ENCODE data around the gene PURA. TPM values are rescaled to one million over a fixed set of nuclear protein-coding genes. Genes with fewer than 3 reads are reported as not detected.

The PURA gene
- total and polyA plus RNA-seq, 2 experiments from 2014 or later: 7.0 to 9.0 TPM

GRCh38 chr5:140106805-140107311 lies 7.1 kb upstream of the PURA start:
- peak overlapping the region; percentile 90 for H3K27ac ChIP-seq

GRCh38 chr5:140107312-140108092 lies 6.4 kb upstream of the PURA start:
- Histone ChIP-seq H3K4me3 (peak overlapping the region; percentile 75), H3K27ac (peak overlapping the region; percentile 90), H3K9me3 (ENCODE audit: low read depth) (no peaks in the 10 kb centered on the region), H3K4me1 (ENCODE audit: low read depth) (no peaks in the 10 kb centered on the region), H3K36me3 (no peaks in the 10 kb centered on the region), H3K27me3 (peaks cover 85% of the 10 kb centered on the region)
- peak; percentile 17 for TF ChIP-seq CTCF (IDR thresholded peaks at IDR 0.05; ENCODE audit: low read depth, low read length)
- peak; percentile 95 to 96 for DNase-seq (ENCODE audit: low read depth in 1 of 2, low spot score in 1 of 2)

More at GRCh38 chr5:140106805-140107311, 7.1 kb upstream of the PURA start:
- Histone ChIP-seq H3K27me3 (peaks cover 85% of the 10 kb centered on the region), H3K36me3 (no peaks in the 10 kb centered on the region), H3K4me1 (ENCODE audit: low read depth) (no peaks in the 10 kb centered on the region), H3K4me3 (peak overlapping the region; percentile 75), H3K9me3 (ENCODE audit: low read depth) (no peaks in the 10 kb centered on the region)
- DNase-seq (ENCODE audit: low read depth in 1 of 2, low spot score in 1 of 2): no peak
- TF ChIP-seq CTCF (IDR thresholded peaks at IDR 0.05; ENCODE audit: low read depth, low read length): no peak

GRCh38 chr5:140108093-140109017 lies 5.6 kb upstream of the PURA start:
- TF ChIP-seq CTCF (IDR thresholded peaks at IDR 0.05; ENCODE audit: low read depth, low read length): no peak
- H3K4me3 ChIP-seq: peak overlapping the region; percentile 75
- H3K4me1 ChIP-seq (ENCODE audit: low read depth): no peaks in the 10 kb centered on the region
- no peaks in the 10 kb centered on the region for H3K36me3 ChIP-seq
- peak overlapping the region; percentile 90 for H3K27ac ChIP-seq
- H3K9me3 ChIP-seq (ENCODE audit: low read depth): no peaks in the 10 kb centered on the region
- no peak for DNase-seq (ENCODE audit: low read depth in 1 of 2, low spot score in 1 of 2)
- H3K27me3 ChIP-seq: peaks cover 85% of the 10 kb centered on the region

- H3K4me3 ChIP-seq: peak overlapping the region; percentile 75
- H3K27ac ChIP-seq: no peak overlapping the region
- no peak for DNase-seq (ENCODE audit: low read depth in 1 of 2, low spot score in 1 of 2)
- H3K4me1 ChIP-seq (ENCODE audit: low read depth): no peaks in the 10 kb centered on the region
- H3K27me3 ChIP-seq: peaks cover 79% of the 10 kb centered on the region
- TF ChIP-seq CTCF (IDR thresholded peaks at IDR 0.05; ENCODE audit: low read depth, low read length): no peak
- H3K36me3 ChIP-seq: no peaks in the 10 kb centered on the region
- H3K9me3 ChIP-seq (ENCODE audit: low read depth): no peaks in the 10 kb centered on the region
Observed at GRCh38 chr5:140109018-140109758, 4.7 kb upstream of the PURA start.

Measured in cardiac muscle cell (in vitro differentiated cells and primary cell).